Measurements from ENCODE around the gene BAHD1. TPM values are rescaled to one million over a fixed set of nuclear protein-coding genes. Genes with fewer than 3 reads are reported as not detected.

The BAHD1 gene
- polyA plus RNA-seq, 3 donors, result 0.67 to 8.9 (median 0.79) TPM

- Histone ChIP-seq H3K27me3 (ENCODE audit: control insufficient read depth in 2 of 2, insufficient read depth in 2 of 2, low read length in 2 of 2) (peaks cover 28 to 65% of the 10 kb centered on the region in 2 donors), H3K27ac (ENCODE audit: low read depth in 1 of 2, low read length in 2 of 2) (no peak overlapping the region), H3K4me1 (ENCODE audit: control insufficient read depth in 1 of 2, insufficient read depth in 2 of 2, low read length in 2 of 2) (peaks cover 19 to 22% of the 10 kb centered on the region in 2 donors), H3K79me2 (ENCODE audit: insufficient read depth, low read length) (no peaks in the 10 kb centered on the region), H2AFZ (ENCODE audit: insufficient read depth, low read depth, low read length, poor library complexity, severe bottlenecking) (peak overlapping the region; percentile 78), H3K36me3 (replicated peaks in 1 of 2; ENCODE audit: control insufficient read depth in 1 of 2, insufficient read depth in 2 of 2, low read length in 2 of 2) (no peaks in the 10 kb centered on the region), H4K20me1 (ENCODE audit: insufficient read depth, low read length) (no peaks in the 10 kb centered on the region), H3K9me3 (replicated peaks in 1 of 2; ENCODE audit: control insufficient read depth in 1 of 2, insufficient read depth in 1 of 2, low read length in 2 of 2) (no peaks in the 10 kb centered on the region), H3K4me3 (replicated peaks in 1 of 3; ENCODE audit: low read depth in 2 of 3, low read length in 3 of 3) (peak overlapping the region; percentile 26 to 77 (median 46)), H3K9ac (ENCODE audit: insufficient read depth, low read length, poor library complexity, severe bottlenecking) (peak overlapping the region; percentile 56), H3K4me2 (replicated peaks; ENCODE audit: extremely low read depth, low read length, poor library complexity, severe bottlenecking) (peak overlapping the region; percentile 84)
- peak overlapping the region; percentile 82 to 97 for H3K4me3 Mint-ChIP-seq
- no peak for TF ChIP-seq CTCF (IDR thresholded peaks at IDR 0.05)
- WGBS (ENCODE audit: insufficient coverage), result under 1% methylated on average over 61 of the region's 61 CpGs
- H3K27ac Mint-ChIP-seq, result peak overlapping the region in 3 of 7 donors; percentile 19 to 76 (median 58)
- intact Hi-C loops (cut with micrococcal nuclease), result no loop called here
- peaks cover 6 to 10% of the 10 kb centered on the region in 2 donors for H3K36me3 Mint-ChIP-seq
- peaks cover 0 to 15% (median 2%) of the 10 kb centered on the region in 7 donors for H3K9me3 Mint-ChIP-seq
- DNase-seq, result peak in 2 of 3 donors; percentile 12 to 17
- H3K27me3 Mint-ChIP-seq (ENCODE audit: low read depth in 3 of 3), result peaks cover 68 to 73% (median 73%) of the 10 kb centered on the region in 3 donors
- H3K4me1 Mint-ChIP-seq, result peaks cover 27% of the 10 kb centered on the region
Measured at GRCh38 chr15:40511472-40512133, 70.8 kb downstream of the BAHD1 start.

- no peak for TF ChIP-seq CTCF (IDR thresholded peaks at IDR 0.05)
- peaks cover 6 to 10% of the 10 kb centered on the region in 2 donors for H3K36me3 Mint-ChIP-seq
- intact Hi-C loops (cut with micrococcal nuclease), result no loop called here
- H3K9ac ChIP-seq (ENCODE audit: insufficient read depth, low read length, poor library complexity, severe bottlenecking), result no peak overlapping the region
- no peaks in the 10 kb centered on the region for H3K36me3 ChIP-seq (replicated peaks in 1 of 2; ENCODE audit: control insufficient read depth in 1 of 2, insufficient read depth in 2 of 2, low read length in 2 of 2)
- no peak for DNase-seq
- no peak overlapping the region for H3K4me3 ChIP-seq (replicated peaks in 1 of 3; ENCODE audit: low read depth in 2 of 3, low read length in 3 of 3)
- H3K27me3 Mint-ChIP-seq (ENCODE audit: low read depth in 3 of 3), result peaks cover 65 to 67% (median 65%) of the 10 kb centered on the region in 3 donors
- H3K27me3 ChIP-seq (ENCODE audit: control insufficient read depth in 2 of 2, insufficient read depth in 2 of 2, low read length in 2 of 2), result peaks cover 26 to 57% of the 10 kb centered on the region in 2 donors
- H3K4me1 ChIP-seq (ENCODE audit: control insufficient read depth in 1 of 2, insufficient read depth in 2 of 2, low read length in 2 of 2), result peaks cover 13 to 14% of the 10 kb centered on the region in 2 donors
- H3K27ac Mint-ChIP-seq, result peak overlapping the region in 1 of 7 donors; percentile 26
- peak overlapping the region; percentile 84 for H3K4me2 ChIP-seq (replicated peaks; ENCODE audit: extremely low read depth, low read length, poor library complexity, severe bottlenecking)
- WGBS (ENCODE audit: insufficient coverage), result 100% methylated on average over 2 of the region's 2 CpGs
- H3K79me2 ChIP-seq (ENCODE audit: insufficient read depth, low read length), result no peaks in the 10 kb centered on the region
- peak overlapping the region; percentile 69 to 82 for H3K4me3 Mint-ChIP-seq
- no peak overlapping the region for H2AFZ ChIP-seq (ENCODE audit: insufficient read depth, low read depth, low read length, poor library complexity, severe bottlenecking)
- H3K4me1 Mint-ChIP-seq, result peaks cover 18% of the 10 kb centered on the region
- H3K27ac ChIP-seq (ENCODE audit: low read depth in 1 of 2, low read length in 2 of 2), result no peak overlapping the region
- H4K20me1 ChIP-seq (ENCODE audit: insufficient read depth, low read length), result no peaks in the 10 kb centered on the region
- H3K9me3 ChIP-seq (replicated peaks in 1 of 2; ENCODE audit: control insufficient read depth in 1 of 2, insufficient read depth in 1 of 2, low read length in 2 of 2), result no peaks in the 10 kb centered on the region
- H3K9me3 Mint-ChIP-seq, result peaks cover 0 to 15% (median 2%) of the 10 kb centered on the region in 7 donors
Measured at GRCh38 chr15:40512440-40512839, 71.7 kb downstream of the BAHD1 start.

Measured in CD14-positive monocyte (primary cell).